Measurements from ENCODE around the gene KIF1C.

The KIF1C gene

GRCh38 chr17:4997302-4998026, at the start of gene KIF1C, which contains the start of gene INCA1:
TSS of gene KIF1C (plus strand) at chr17:4997950. CDS start at chr17:5000247, 2,297 bp downstream.
TSS of gene INCA1 (minus strand) at chr17:4997522. CDS start at chr17:4994437, 3,085 bp downstream.
- peak; percentile 93 for DNase-seq

- DNase-seq: peak; percentile 95
Observed at GRCh38 chr17:4948166-4948930, 49.4 kb upstream of the KIF1C start, which contains the start of gene PFN1. TSS of gene PFN1 (minus strand) at chr17:4948530. CDS start at chr17:4948394, 136 bp downstream.

DNA sequence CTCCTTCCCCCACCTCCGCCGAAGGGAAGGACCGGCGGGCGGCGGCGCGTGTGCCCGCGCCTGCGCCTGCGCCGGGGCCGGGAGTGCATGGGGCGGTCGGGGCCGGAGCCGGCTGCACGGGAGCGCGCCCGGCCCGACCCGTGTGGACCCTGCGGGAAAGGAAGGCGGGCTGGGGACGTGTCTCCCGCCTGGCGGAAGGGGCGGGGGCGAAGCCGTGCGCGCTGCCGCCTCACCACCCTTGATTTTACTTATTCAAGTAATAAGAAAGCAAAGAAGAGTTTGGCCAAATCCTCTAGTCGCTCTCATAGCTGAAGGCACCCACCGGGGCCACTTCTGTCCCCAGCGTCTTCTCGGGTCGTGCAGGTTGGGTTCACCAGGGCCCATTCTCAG, 48.8 kb upstream of the KIF1C start:
- peak; percentile 84 for DNase-seq

DNA sequence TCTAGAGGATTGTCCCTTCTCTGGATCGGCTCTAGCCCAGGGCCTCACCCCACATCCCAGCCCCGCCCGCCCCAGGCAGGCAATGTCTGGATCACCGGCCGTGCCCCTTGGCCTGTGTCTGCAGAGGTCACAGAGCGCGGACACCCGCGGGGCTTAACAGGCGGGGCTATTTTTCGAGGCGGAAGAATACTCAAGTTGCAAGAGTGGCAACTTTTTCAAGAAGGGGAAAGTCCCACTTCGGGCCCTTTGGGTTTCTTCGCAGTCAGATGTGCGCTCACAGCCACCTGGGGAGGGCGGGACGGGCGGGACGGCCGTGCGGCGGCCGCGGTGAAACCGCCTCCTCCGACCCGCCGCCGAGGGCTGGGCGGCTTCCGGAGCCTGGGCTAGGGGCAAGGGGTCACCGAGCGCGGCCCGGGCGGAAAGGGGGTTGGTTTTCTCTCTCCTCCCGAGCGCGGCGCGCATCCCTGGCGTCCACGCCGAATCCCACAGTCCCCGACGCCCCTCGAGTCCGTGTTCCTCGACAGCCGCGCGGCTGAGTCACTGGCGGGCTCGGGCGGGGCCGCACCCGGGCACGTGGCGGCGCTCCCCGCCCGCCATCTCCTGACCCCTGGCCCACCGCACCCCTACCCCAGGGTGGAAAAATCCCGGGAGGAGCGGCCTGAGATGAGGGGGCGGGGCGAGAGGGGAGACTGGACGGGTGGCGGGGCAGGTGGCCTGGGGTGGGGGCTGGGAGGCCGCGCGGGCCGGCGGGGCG, 48.3 kb upstream of the KIF1C start:
- peak; percentile 89 for DNase-seq

DNA sequence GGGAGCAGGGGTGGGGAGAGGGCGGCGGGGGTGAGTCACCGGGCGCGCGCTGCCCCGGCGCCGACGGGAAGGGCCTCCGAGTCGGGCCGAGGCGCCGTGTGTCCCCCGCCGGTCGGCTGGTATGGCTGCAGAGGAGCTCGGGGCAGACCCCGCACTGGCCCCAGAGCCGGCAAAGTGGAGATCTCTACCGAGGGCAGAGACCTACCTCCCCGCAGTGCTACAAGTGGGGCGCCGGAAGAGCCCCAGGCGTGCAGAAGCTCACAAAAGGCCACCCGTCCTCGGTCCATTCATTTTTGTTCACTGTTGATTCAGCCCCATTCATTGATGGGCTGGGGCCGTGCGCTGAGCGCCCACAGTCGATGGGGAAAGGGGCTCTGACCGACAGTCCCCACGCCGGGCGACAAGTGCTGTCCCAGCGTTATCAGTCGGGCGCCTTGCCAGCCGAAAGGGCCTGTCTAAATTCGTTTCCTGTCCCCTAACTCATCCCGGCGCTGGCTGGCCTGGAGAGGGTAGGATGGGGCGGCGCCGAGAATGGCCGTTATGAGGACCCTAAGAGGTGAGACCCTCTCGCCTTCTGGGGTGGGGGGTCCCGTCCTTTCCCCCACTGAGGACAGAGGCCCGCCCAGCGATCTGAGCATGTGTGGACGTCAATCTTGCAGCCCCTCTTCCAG, 47.5 kb upstream of the KIF1C start:
- peak; percentile 62 for DNase-seq

GRCh38 chr17:4950746-4951204, 47.0 kb upstream of the KIF1C start, which contains the start of gene ENO3:
TSS of gene ENO3 (plus strand) at chr17:4951119. CDS start at chr17:4951830, 711 bp downstream.
- no peak for DNase-seq

DNA sequence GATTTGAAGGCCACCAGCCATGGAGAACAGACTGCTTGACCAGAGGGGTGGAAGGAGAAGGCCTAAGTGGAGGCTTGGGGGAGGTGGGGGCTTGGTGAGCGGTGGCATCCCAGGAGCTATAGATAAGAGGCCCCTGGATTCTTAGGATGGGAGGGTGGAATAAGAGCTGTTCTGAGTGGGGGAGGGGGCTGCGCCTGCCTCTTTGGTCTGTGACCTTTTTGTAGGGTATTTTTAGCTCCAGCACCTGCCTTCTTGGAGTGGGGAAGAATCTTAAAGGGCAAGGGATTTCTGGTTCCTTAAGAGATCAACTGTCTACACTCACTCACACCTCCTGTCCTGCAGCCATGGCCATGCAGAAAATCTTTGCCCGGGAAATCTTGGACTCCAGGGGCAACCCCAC, 46.3 kb upstream of the KIF1C start:
- DNase-seq: no peak

DNA sequence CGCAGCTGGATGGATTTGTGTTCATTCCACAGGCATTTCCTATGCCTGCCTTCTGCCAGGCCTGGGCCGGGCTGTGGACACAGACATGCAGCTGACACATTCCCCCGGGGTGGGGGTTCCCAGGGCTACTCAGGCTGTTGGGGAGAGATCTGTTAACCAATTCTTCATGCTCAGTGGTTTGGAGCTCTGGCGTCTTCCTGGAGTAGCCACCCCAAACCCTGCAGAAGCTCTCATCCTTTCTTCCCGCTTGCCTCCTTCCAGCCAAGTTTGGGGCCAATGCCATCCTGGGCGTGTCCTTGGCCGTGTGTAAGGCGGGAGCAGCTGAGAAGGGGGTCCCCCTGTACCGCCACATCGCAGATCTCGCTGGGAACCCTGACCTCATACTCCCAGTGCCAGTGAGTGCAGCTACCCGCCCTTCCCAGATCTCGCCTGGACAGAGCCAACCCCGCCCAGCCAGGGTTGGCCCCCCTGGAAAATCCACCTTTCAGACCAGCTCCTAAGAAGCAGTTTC, 44.2 kb upstream of the KIF1C start:
- DNase-seq: no peak

DNA sequence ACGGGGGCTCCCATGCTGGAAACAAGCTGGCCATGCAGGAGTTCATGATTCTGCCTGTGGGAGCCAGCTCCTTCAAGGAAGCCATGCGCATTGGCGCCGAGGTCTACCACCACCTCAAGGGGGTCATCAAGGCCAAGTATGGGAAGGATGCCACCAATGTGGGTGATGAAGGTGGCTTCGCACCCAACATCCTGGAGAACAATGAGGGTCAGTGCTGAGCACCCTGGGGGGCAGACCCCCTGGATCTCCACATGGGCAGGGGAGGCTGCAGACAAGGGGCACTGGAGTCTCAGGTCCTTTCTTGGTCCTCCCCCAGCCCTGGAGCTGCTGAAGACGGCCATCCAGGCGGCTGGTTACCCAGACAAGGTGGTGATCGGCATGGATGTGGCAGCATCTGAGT, 42.7 kb upstream of the KIF1C start:
- DNase-seq: no peak

DNA sequence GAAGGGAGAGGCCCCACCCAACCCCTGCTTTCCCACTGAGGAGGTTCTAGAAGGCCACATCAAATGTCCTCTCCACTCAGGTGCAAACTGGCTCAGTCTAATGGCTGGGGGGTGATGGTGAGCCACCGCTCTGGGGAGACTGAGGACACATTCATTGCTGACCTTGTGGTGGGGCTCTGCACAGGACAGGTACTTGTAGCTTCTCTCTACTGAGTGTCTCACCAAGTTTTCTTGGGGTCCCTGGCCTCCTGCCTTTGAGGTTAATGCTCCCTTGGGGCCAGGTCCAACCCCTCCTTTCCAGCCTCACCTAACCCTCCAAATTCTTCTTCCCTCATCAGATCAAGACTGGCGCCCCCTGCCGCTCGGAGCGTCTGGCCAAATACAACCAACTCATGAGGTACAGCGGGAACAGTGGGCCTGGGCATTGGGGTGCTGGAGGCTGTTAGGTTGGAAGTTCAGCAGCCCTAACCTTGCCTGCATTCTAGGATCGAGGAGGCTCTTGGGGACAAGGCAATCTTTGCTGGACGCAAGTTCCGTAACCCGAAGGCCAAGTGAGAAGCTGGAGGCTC, 41.2 kb upstream of the KIF1C start:
- DNase-seq: peak; percentile 66

DNA sequence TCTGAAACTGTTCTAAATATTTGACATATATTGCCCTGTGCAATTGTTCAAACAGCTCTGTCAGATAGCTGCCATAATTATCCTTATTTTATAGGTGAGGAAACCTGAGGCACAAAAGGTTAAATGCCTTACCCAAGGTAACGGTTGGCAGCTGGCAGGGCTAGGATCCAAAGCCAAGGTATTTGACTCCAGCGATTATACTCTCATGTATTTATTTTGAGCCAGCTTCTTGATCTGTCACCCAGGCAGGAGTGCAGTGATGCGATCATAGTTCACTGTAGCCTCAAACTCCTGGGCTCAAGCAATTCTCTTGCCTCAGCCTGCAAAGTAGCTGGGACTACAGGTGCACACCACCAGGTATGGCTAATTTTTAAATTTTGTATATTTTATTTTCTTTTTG, 39.6 kb upstream of the KIF1C start:
- DNase-seq: no peak

- DNase-seq: no peak
Observed at GRCh38 chr17:4959261-4959965, 38.3 kb upstream of the KIF1C start.

DNA sequence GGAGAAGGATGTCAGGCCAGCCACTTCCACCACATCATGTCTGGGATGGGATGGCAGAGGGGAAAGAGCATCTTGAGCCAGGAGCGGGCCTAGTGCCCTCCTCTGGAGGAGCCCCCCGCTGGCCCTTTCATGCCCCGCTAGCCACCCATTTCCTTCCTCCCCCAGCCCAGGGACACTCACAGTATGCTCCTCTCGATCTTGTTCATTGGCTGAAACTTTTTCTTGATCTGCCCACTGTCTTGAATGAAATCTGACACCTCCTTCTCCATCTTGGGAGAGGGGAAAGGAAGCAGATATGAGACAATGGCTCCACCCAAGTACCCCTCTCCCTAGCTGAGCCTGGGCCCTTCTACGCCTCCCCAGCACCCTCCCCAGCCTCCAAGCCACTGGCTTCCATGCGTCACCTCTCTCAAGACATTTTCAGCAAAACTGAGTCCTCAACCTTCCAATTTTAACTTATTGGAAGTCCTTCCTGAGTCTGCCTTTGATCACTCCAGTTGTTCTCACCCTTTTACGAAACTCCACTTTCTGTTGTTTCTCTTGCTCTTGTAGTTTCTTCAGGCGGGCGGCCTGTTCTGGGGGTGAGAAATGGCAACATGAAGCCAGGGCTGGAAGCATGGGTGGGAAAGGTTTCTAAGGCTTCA, 37.3 kb upstream of the KIF1C start:
- DNase-seq: no peak

- no peak for DNase-seq
Observed at GRCh38 chr17:4965311-4965986, 32.3 kb upstream of the KIF1C start.

GRCh38 chr17:4966844-4967538, 30.8 kb upstream of the KIF1C start:
- peak; percentile 95 for DNase-seq

DNA sequence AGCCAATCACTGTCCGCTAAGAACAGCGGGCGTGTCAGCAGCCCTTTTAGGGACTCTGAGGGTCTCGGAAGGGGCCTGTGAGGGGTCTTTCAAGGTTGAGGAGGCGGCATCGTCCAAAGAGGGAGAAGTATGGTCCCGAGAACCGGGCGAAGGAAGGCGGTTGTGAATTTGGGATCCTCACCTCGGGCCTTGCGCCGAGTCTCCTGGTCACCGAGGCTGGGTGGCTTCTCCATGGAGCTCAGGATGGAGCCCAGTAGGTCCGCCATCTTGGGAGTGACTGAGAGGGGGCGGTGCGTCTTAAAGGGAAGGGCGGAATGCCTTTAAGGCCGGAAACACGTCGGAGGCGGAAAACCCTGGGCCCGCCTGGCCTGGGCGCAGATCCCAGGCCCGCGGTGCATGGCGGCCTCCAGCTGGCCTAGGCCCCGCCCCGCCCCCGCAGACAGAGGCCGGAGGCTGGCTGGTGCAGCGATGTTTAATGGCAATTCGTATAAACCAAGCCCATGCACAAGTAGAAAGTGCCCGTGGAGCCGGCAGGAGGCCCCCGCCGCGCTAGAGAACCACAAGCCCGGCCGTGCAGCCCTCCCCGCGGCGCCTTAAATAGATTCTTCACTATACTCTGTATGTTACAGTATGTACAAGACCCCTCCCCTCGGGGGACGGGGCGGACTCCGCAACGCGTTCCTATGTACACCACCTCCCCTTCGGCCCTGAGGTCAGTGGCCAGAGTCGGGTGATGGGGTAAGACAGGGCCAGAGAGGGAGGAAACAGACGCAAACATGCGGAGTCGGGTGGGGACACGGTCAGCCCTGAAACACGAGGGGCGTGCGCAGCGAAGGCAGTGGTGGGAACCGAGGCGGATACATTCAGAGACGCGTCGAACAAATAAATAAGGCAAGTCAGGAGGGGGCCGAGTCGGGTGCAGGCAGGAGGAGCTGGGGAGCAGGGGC, 29.9 kb upstream of the KIF1C start, which contains the start of gene SPAG7:
Gene SPAG7, minus strand, starts transcription at position 279 of the 947 bp plus-strand sequence. Its CDS starts 13 bp downstream, at position 266.
- peak; percentile 94 for DNase-seq

- peak; percentile 56 for DNase-seq
Observed at GRCh38 chr17:4968486-4969046, 29.2 kb upstream of the KIF1C start.

- peak; percentile 68 for DNase-seq
Observed at GRCh38 chr17:4969047-4969550, 28.7 kb upstream of the KIF1C start.
